NK-92 (cell line): ENCODE results near the gene PRUNE2.

Experiments used
- DNase-seq: peaks from one replicate; lab custom pipeline; 2025; ENCODE audit not compliant: unreplicated experiment; lab: John Stamatoyannopoulos, UW

PRUNE2 gene

DNA sequence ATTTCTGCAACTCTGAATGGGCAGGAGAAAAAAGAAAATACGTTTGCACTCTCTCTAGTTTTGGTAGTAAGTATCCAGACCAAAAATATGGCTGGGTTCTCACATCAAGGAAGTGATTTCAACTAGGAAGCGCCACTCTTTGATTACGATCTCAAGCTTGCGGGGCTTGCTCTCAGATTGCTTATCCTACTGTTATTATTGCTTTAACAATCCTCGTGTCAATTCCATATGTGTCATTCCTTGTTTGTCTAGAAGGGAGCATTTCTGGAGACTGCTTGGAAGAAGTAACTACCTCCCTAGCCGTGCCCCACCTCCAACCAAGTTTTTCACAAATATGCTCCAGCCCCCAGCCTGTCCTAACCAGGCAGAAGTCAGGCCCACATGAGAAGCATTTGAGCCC lies 3.5 kb downstream of the PRUNE2 start:
- no peak for DNase-seq

DNA sequence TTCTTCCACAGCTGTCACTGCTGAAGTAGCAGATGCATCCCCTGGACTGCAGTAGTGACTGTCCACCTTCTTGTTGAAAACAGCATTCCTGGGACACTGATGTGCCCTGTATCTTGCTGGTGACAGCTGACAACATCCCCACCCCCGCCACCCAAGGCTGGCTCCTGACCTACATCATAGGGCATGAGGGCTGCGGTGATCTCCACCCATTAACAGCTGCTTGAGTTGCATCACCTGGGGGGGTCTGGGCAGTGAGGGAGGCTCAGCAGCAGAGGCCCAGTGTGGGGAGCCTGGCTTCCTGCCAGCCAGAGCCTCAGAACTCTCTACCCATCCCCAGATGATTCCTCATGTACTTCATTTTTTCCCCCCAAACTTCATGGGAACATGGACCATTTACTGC lies 4.1 kb downstream of the PRUNE2 start:
- DNase-seq: no peak

- no peak for DNase-seq
Measured at GRCh38 chr9:76900884-76901440, 5.0 kb downstream of the PRUNE2 start.

DNA sequence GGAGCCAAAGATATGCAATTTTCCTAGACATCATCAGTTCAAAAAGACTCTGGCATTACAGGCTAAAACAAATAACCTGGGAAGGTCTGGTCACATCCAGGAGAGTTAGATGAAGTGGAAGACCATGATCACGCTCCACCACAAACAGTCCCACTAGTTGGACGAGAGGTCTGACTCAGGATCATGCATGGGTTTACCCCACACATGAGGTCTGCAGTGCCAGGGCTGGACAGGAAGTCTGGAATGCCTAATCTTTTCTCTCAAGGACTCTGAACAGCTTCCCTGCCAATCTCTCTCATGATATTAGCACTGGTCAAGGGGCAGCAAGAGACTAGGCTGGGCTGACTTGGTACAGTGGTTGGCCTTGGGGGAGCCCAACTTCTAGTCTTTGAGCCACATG lies 7.1 kb downstream of the PRUNE2 start:
- no peak for DNase-seq

DNA sequence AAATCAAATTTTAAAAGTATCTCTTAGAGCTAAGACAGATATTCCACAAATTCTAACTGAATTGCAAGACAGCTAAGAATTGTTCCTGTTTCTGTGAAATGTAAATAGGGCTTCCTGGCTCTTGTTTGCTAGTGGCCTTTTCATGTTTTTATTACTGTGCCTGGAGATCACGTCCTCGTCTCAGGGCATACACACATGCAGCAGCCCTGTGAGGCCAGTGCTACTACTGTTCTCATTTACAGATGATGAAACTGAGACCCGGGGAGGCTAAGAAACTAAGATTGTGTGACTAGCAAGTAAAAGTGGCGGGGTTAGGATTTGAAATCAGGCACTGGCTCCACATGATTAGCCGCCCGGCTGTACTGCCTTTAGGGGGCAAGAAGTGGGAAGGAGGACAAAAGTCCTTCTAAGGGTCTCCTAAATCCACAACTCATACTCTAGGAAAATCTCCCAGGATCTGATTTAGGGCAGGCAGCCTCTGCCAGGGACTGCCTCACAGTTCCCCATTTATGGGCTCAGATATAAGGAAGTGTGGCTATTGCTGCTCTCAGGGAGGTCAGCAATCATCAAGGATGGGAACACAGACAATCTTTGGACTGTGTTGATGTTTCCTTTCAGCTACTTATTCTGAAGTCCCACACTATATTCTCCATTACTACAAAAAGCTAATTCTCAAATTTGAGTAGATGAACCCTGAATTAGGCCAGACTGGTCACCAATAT lies 7.9 kb downstream of the PRUNE2 start:
- no peak for DNase-seq

DNA sequence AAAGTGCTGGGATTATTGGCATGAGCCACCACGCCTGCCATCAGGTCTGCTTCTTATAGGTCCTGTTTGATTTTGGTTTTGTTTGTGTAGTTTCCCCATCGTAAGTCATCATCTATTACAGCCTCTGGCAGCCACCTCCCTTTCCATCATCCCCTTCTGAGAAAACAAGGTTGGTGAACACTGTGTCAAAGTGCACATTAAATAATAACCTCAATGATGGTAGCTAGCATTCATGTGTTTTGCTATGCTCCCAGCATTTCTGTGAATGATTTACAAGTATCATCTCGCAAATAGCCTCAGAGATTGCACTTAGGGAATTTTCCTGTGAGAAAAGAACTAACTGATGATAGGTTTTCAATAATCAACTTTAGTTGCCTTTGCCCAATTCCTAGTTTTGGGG lies 9.9 kb downstream of the PRUNE2 start:
- no peak for DNase-seq

GRCh38 chr9:76895186-76895585 lies 10.7 kb downstream of the PRUNE2 start:
- no peak for DNase-seq

- no peak for DNase-seq
Measured at GRCh38 chr9:76894198-76894597, 11.7 kb downstream of the PRUNE2 start.

GRCh38 chr9:76893395-76893932 lies 12.4 kb downstream of the PRUNE2 start:
- DNase-seq: no peak

GRCh38 chr9:76891874-76892273 lies 14.0 kb downstream of the PRUNE2 start:
- DNase-seq: no peak

DNA sequence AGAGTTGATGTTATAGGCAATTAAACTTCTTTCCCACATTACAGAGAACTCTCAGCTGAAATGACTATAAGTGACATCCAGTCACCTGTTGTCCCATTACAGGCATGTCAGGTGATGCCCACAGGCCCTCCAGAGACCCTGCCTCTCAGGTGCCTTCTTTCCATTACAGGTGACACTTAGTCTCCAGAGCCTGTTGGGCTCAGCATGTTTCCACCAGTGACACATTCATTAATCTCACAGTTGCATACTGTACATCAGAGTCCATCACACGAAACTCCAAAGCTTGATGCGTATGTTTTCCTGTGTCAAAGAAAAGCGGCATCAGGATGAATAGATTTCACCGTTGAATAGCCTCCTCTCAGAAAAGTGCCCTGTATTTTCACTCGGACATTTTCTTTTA lies 14.6 kb downstream of the PRUNE2 start:
- DNase-seq: no peak

DNA sequence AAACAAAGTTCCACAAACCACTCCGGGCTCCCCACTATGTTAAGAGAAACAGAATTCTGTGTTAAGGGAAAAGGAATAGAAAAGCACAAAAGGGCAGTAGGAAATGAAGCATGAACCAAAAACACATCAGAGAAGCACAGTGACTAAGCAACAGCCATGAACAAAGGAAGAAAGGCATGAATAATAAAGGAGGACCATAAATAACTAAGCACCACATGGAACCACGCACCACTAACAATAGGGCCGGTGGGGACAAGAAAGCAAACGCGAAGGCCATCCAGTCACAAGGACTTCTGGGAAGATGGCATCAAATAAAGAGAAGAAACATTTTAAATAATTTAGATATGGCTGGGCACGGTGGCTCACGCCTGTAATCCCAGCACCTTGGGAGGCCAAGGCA lies 18.0 kb downstream of the PRUNE2 start:
- no peak for DNase-seq

DNA sequence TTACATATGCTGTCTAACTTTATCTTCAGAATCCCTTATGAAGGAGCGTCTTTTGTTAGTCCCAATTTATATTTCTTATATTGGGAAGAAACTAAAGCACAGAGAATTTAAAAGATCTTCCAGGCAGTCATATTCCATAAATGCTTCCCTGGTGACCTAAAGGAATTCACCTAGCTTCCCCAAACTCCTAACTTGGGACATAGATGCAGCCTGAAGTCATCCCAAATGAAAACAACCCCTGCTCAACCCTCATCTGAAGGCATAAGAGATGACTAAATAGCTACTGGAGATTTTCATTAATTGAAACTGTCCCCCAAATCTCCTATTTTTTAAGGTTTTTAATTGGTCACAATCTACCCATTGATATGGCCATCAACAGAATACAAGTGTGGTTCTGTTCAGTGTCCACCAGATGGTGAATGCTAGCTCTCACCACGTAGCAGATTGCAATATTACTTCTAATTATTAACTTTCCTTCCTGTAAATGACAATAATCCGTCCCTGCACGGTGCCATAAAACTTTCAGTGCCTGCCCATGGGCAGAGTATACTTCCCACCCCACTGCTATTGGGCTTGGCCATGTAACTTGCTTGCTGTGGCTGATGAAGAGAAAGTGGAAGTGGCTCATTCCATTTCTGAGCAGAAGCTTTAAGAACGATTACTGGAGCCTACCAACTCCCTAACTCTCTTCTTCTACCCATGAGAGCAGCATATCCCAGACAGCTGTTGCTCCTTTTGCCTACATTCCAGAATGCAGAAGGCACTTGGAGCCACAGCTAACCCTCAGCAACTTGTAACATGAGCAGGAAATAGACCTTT lies 18.7 kb downstream of the PRUNE2 start:
- no peak for DNase-seq

DNA sequence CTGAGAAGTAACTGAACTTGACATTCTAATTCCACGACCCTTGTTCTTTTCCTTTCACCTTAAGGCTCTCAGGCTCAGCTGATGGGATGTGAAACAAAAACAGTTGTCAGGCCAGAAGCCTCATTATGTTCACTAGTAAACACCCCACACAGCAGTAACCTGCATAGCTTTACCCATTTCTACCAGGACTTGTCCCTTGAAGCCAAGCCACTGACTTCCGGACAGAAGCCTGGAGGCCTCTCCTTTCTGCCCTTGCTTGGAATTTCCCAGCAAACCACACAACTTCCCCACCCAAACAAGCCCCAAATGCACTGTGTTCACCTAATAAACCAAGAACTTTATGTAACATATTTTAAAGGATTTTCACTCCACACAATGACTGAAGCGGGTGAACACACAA lies 19.6 kb downstream of the PRUNE2 start:
- no peak for DNase-seq

DNA sequence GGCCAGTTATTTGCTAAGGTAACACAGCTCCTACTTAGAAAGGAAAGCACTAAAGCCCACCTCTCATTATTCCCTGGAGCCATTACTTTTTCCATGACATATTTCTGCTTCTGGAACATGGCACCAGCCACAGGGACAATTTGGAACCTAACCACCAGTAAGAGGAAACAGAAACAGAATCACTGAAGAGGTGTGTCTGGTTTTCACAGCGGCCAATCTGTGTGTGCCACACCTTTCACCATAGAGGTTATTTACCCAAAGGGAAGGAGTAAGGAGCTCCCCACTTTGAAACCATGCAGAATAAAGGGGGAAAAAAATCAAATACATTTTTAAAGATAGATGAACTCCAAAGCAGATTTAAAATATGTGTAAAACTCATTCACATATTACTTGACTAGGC lies 21.1 kb downstream of the PRUNE2 start:
- DNase-seq: no peak

- no peak for DNase-seq
Measured at GRCh38 chr9:76883341-76883855, 22.5 kb downstream of the PRUNE2 start.

GRCh38 chr9:76882686-76883085 lies 23.2 kb downstream of the PRUNE2 start:
- DNase-seq: no peak

DNA sequence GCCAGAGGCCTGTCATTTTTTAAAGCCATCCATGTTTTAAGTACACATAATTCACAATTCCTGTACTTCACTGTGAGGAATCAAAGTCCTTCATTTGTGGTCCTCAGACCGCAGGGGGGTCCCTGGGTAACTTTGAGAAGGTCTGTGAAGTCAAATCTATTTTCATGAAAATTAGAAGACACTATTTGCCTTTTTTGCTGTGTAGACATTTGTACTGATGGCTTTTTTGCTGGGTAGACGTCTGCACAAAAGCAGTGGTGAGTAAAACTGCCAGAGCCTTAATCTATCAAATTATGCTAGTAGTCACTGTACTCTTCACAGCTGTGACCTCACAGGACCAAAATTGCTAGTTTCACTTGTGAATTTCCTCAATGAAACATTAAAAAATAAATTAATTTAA lies 25.7 kb downstream of the PRUNE2 start:
- no peak for DNase-seq

- DNase-seq: no peak
Measured at GRCh38 chr9:76878933-76879332, 27.0 kb downstream of the PRUNE2 start.

- DNase-seq: no peak
Measured at GRCh38 chr9:76877961-76878360, 28.0 kb downstream of the PRUNE2 start.

DNA sequence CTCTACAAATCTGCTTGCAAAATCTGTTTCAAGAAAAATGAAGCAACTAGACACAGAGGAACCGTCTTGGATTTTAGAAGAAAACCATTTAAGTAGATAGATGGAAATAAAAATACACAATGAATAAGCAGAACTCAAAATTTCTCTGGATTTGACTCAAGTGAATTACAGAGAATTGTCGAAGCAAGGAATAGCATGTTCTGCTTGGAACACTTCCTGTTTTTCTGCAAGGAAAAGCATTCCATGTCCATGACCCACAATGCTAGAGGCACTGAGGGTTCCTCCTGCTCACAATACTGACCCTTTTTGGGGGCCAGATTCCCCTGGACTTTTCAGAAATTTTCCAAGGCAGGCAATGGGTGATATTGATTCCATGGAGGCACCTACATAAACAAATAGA lies 29.8 kb downstream of the PRUNE2 start:
- no peak for DNase-seq

DNA sequence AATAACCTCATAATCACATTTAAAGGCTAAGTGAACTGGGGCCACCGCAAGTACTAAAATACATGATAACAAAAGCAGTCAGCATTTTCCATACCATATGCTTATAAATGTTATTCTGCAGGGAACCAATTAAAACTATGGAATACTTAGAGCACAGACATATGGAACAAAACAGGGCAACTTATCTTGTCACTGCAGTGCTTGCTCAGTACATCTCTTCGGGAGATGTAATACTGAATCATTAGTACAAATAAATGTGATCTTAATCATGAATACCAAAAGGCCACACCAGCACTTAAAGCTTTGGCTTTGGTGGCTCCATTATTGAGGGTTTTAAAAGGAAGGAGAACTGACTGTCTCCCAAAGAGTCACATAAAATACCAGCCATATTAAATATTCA lies 32.1 kb downstream of the PRUNE2 start:
- no peak for DNase-seq
